GM13976 (cell line): ENCODE measurements around the gene HS3ST3A1.

Experiments
- DNase-seq: peaks from one replicate; pipeline ENCODE4 v3.0.0; 2012; ENCODE audit warnings: low spot score
- in situ Hi-C: fragments of 300-500 bp; cut with MboI; formaldehyde crosslinking; loops from one replicate; pipeline ENCODE4 v1.12.0; 2022; ENCODE audit warnings: low sequenced_read_pairs, mixed read lengths, inconsistent platforms; ENCODE audit not compliant: unreplicated experiment
- TF ChIP-seq, protein P1 (sequence below): IDR thresholded peaks from 2 replicates; pipeline ENCODE4 v1.5.1; 2012; ENCODE audit warnings: borderline replicate concordance, mild to moderate bottlenecking; ENCODE audit not compliant: insufficient read depth; ENCODE audit errors: extremely low read depth, missing control alignments, control extremely low read depth

The HS3ST3A1 gene

DNA sequence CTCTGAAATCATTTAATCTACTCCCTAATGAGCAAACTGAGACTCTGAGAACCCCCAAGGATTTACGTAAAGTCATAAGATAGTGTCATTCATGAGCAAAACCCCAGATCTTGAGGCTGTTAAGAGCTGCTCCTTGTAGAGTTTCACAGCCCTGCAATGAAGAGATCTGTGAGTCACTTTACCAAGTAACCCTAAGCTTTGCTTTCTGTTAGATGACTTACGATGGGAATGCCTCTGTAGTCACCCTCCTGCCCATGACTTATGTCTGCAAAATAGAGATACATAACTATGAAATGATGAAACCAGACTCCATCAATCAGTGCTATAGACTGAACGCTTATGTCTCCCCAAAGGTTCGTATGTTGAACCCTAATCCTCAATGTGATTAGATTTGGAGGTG is 117.7 kb downstream of the HS3ST3A1 start:
- DNase-seq = no peak
- TF ChIP-seq, protein P1, sequence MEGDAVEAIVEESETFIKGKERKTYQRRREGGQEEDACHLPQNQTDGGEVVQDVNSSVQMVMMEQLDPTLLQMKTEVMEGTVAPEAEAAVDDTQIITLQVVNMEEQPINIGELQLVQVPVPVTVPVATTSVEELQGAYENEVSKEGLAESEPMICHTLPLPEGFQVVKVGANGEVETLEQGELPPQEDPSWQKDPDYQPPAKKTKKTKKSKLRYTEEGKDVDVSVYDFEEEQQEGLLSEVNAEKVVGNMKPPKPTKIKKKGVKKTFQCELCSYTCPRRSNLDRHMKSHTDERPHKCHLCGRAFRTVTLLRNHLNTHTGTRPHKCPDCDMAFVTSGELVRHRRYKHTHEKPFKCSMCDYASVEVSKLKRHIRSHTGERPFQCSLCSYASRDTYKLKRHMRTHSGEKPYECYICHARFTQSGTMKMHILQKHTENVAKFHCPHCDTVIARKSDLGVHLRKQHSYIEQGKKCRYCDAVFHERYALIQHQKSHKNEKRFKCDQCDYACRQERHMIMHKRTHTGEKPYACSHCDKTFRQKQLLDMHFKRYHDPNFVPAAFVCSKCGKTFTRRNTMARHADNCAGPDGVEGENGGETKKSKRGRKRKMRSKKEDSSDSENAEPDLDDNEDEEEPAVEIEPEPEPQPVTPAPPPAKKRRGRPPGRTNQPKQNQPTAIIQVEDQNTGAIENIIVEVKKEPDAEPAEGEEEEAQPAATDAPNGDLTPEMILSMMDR = no peak
- in situ Hi-C loops = no loop called here

DNA sequence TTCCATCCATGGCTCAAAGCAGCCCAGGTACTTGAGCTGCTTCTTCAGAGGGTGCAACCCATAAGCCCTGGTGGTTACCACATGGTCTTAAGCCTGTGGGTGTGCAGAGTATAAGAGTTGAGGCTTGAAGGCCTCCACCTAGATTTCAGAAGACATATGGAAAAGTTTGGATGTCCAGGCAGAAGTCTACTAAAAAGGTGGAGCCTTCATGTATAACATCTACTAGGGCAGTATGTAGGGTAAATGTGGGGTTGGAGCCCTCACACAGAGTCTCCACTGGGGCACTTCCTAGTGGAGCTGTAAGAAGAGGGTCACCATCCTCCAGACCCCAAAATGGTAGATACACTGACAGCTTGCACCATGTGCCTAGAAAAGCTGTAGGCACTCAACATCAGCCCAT is 120.9 kb downstream of the HS3ST3A1 start:
- DNase-seq = no peak
- in situ Hi-C loops = no loop called here

DNA sequence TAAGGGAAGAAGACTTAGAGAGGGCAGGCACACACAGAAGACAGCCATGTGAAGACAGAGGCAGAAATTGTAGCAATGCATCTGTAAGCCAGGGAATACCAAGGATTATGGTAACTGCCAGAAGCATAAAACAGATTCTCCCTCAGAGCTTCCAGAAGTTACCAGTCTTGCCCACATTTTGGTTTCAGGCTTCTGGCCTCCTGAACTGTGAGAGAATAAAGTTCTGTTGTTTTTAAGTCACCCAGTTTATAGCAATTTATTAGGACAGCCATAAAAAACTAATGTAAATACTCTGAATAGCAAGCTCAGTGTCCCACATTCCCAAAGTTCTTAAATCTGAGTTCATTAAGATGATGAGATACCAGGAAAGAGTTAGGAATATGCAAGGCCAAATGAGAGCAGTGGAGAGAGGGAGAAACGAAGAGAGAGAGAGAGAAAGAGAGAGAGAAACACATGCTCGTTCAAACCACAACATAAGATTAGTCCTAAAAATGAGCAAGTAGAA is 123.4 kb downstream of the HS3ST3A1 start:
- in situ Hi-C loops = no loop called here
- DNase-seq = no peak
- TF ChIP-seq, protein P1 = no peak

More for the DNA sequence above, 120.9 kb downstream of the HS3ST3A1 start:
- TF ChIP-seq, protein P1 = no peak

DNA sequence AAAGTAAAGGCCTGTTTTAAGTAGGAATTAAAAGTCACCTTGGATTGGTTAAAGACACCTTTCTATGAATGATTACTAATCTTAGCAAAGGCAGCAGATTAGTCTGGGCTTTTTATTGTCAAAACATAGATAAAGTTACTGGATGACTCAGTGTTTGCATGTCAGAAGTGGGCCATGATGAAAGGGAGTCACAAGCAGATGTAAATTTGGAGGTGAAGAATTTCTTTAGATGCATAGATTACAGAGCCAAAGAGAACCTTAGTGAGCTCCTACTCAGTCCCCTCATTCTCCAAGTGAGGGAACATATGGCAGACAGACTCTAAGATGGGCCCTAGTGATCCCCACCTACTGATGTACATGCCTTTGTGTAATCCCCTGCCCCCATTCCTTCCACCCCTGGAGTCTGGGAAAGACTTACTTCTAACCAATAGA is 124.5 kb downstream of the HS3ST3A1 start:
- in situ Hi-C loops = no loop called here
- TF ChIP-seq, protein P1 = no peak
- no peak for DNase-seq

DNA sequence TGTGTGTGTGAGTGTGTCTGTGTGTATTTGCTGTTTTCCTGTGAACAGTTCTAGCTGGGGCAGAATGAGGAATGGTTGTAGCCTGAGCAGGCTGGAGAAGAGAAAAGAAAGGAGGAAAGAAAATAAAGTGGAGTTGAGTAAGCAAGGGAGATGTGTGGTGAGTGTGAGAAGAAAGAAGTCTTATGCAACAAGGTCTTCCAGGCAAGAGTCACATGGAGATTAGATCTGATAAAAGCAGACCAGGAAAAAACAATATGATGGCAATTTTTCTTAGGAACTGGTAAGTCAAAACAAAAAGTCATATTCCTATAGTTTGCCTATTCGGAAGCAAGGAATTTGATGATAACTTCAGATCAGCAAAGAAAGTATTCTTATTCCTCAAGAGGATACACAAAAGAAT is 125.0 kb downstream of the HS3ST3A1 start:
- in situ Hi-C loops = no loop called here
- DNase-seq = no peak
- TF ChIP-seq, protein P1 = no peak

DNA sequence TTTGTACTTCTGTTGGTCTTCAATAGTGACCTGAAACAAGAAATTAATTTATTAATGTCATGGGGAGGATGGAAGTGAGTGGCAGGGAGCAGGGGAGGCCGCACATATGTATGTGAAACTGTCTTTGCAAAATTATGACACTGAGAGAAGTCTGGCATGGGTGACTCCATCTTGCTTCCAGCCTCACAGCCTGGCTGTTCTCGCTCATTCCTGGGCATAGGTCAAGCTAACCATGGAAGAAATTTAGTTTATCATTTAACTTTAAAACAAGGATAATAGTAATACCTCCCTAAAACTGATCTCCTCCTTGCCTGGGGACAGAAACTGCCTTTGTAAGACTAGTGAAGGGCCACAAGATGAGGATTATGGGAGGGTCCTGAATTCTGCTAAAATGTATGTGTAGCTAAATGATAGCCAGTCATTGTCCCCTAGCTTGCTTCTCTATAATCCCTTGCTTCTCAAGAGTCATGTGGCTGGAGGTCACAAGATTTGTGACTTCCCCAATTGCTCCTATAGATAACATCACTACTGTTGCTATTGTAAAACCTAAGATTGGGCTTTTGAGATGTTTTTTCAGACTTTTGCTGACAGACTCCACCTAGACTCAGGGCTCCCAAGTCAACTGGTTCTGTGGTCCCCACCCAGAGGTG is 126.0 kb downstream of the HS3ST3A1 start:
- in situ Hi-C loops = no loop called here
- TF ChIP-seq, protein P1 = no peak
- no peak for DNase-seq
